ENCODE measurements around the gene CCDC154.
"Not testable (repeated sequence)": the region's sequence is repeated elsewhere in the genome, so short reads cannot be mapped to it uniquely, and the experiment has no call there.

The CCDC154 gene

GRCh38 chr16:1443980-1444729 lies at the start of gene CCDC154:
Gene CCDC154, minus strand, starts transcription at chr16:1444556. Its CDS starts 234 bp downstream, at chr16:1444322.
- DNase-seq (ENCODE audit: low spot score), result no peak

GRCh38 chr16:1493746-1494094 lies 49.4 kb upstream of the CCDC154 start:
- no peak for DNase-seq (ENCODE audit: low spot score)

- peak; percentile 63 for DNase-seq (ENCODE audit: low spot score)
Measured at GRCh38 chr16:1492923-1493745, 48.8 kb upstream of the CCDC154 start, which contains the start of gene TELO2. Gene TELO2, plus strand, starts transcription at chr16:1493360. Its CDS starts 922 bp downstream, at chr16:1494282.

- no peak for DNase-seq (ENCODE audit: low spot score)
Measured at GRCh38 chr16:1492082-1492922, 47.9 kb upstream of the CCDC154 start.

GRCh38 chr16:1491327-1491726 lies 47.0 kb upstream of the CCDC154 start:
- no peak for DNase-seq (ENCODE audit: low spot score)

- no peak for DNase-seq (ENCODE audit: low spot score)
Measured at GRCh38 chr16:1489077-1489476, 44.7 kb upstream of the CCDC154 start.

GRCh38 chr16:1488619-1489018 lies 44.3 kb upstream of the CCDC154 start, which contains the start of gene PTX4:
Gene PTX4, minus strand, starts transcription at chr16:1488944. Its CDS starts 35 bp downstream, at chr16:1488909.
- DNase-seq (ENCODE audit: low spot score), result no peak

- DNase-seq (ENCODE audit: low spot score), result no peak
Measured at GRCh38 chr16:1488054-1488601, 43.8 kb upstream of the CCDC154 start.

- no peak for DNase-seq (ENCODE audit: low spot score)
Measured at GRCh38 chr16:1487395-1488053, 43.2 kb upstream of the CCDC154 start.

- no peak for DNase-seq (ENCODE audit: low spot score)
Measured at GRCh38 chr16:1486551-1487390, 42.4 kb upstream of the CCDC154 start.

GRCh38 chr16:1485847-1486496 lies 41.6 kb upstream of the CCDC154 start:
- no peak for DNase-seq (ENCODE audit: low spot score)

- DNase-seq (ENCODE audit: low spot score), result no peak
Measured at GRCh38 chr16:1481906-1482835, 37.8 kb upstream of the CCDC154 start.

GRCh38 chr16:1478937-1479336 lies 34.6 kb upstream of the CCDC154 start:
- DNase-seq (ENCODE audit: low spot score), result not testable (repeated sequence)

GRCh38 chr16:1477033-1477432 lies 32.7 kb upstream of the CCDC154 start:
- DNase-seq (ENCODE audit: low spot score), result no peak

- no peak for DNase-seq (ENCODE audit: low spot score)
Measured at GRCh38 chr16:1475552-1476114, 31.3 kb upstream of the CCDC154 start.

- peak; percentile 36 for DNase-seq (ENCODE audit: low spot score)
Measured at GRCh38 chr16:1474796-1475551, 30.6 kb upstream of the CCDC154 start, which contains the start of gene CLCN7. Gene CLCN7, minus strand, starts transcription at chr16:1475028. Its CDS starts 54 bp downstream, at chr16:1474974.

GRCh38 chr16:1474082-1474795 lies 29.9 kb upstream of the CCDC154 start:
- no peak for DNase-seq (ENCODE audit: low spot score)
